Lower leg skin (tissue), 4 donors: ENCODE data around the gene CAMK2B. TPM values are rescaled to one million over a fixed set of nuclear protein-coding genes. Genes with fewer than 3 reads are reported as not detected.

Experiments
- DNase-seq, 2 donors: peaks; one replicate each; pipeline ENCODE4 v3.0.0-alpha.2; 2019; ENCODE audit warnings: low spot score in 2 of 2
- H3K4me3 ChIP-seq: fragments of 200-600 bp; sonication (generic); 2 replicates; pipeline ENCODE4 v1.5.1; 2017; ENCODE audit warnings: mild to moderate bottlenecking, low read depth; ENCODE audit not compliant: poor library complexity, severe bottlenecking
- CTCF ChIP-seq, 3 donors: fragments of 450-650 bp; IDR thresholded peaks; one replicate each; pipeline ENCODE4 v1.5.1; 2016; ENCODE audit warnings: antibody characterized with exemption in 3 of 3, mild to moderate bottlenecking in 3 of 3, moderate library complexity in 2 of 3
- POLR2A ChIP-seq, 2 donors: fragments of 450-650 bp; IDR thresholded peaks; one replicate each; pipeline ENCODE4 v1.6.1; 2016 to 2017; ENCODE audit warnings: antibody characterized with exemption in 2 of 2, mild to moderate bottlenecking in 1 of 2, moderate library complexity in 1 of 2
- WGBS, 2 donors: methylation state at CpG; one replicate each; pipeline ENCODE4 v1.1.5; 2018; 5-methylcytosine and 5-hydroxymethylcytosine counted together
- intact Hi-C: fragments of 100-400 bp; cut with DNase I; formaldehyde crosslinking; loops from one replicate; pipeline ENCODE4 v1.15.0; 2023; ENCODE audit warnings: low total_unique reads
- total RNA-seq, 4 donors: library from RNA; depleted of rRNA; stranded (reverse); fragments of >200 nt; gene quantifications; one replicate each; pipeline ENCODE4 v1.1.0, GENCODE V29; 2016

CAMK2B gene
- total RNA-seq, 4 donors from 2014 or later: 0.04 to 2.6 (median 1.1) TPM

- no peak overlapping the region for H3K4me3 ChIP-seq
- no peak for TF ChIP-seq CTCF (IDR thresholded peaks at IDR 0.05)
- TF ChIP-seq POLR2A (IDR thresholded peaks at IDR 0.05): no peak
- intact Hi-C loops: no loop called here
- DNase-seq: no peak
These were observed 43.1 kb upstream of the CAMK2B start for GRCh38 chr7:44368455-44368854.

DNA sequence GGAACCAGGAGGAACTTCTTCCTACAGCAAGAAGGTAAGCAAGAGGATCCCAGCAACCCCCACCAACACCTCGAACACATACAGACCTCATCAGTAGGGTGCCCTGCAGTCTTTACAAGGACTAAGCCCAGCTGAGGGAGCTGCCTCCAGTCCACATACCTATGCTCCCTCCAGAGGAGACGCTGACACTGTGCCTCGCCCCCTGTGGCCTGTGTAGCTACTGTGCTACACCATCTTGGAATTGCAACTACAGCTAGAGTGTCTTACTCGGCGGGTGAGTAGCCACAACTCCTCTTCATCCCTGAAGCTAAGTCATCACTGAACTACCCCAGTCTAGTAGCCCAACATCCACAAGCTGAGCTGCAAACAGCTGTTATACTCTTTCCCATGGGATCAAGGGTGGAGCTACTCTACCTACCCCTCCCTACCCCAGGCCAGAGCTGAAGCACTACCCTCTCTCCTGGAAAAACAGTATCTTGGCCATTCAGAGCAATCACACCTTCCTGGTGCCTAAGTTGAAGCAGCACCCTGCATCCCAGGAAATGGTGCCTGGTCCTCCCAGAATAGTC lies 42.2 kb upstream of the CAMK2B start:
- DNase-seq: no peak
- 84 to 88% methylated on average over 5 of the region's 5 CpGs for WGBS, 2 donors
- intact Hi-C loops: no loop called here
- no peak overlapping the region for H3K4me3 ChIP-seq
- TF ChIP-seq CTCF (IDR thresholded peaks at IDR 0.05): no peak

GRCh38 chr7:44366986-44367385 lies 41.6 kb upstream of the CAMK2B start:
- H3K4me3 ChIP-seq: no peak overlapping the region
- TF ChIP-seq CTCF (IDR thresholded peaks at IDR 0.05) (no peak), POLR2A (IDR thresholded peaks at IDR 0.05) (no peak)
- 88 to 93% methylated on average over 4 of the region's 4 CpGs for WGBS, 2 donors
- intact Hi-C loops: no loop called here
- DNase-seq: no peak

GRCh38 chr7:44353668-44354067 lies 28.3 kb upstream of the CAMK2B start:
- intact Hi-C loops: no loop called here
- no peak for DNase-seq
- WGBS, 2 donors: 58 to 59% methylated on average over 2 of the region's 2 CpGs
- TF ChIP-seq POLR2A (IDR thresholded peaks at IDR 0.05): no peak
- TF ChIP-seq CTCF (IDR thresholded peaks at IDR 0.05): no peak
- no peak overlapping the region for H3K4me3 ChIP-seq

DNA sequence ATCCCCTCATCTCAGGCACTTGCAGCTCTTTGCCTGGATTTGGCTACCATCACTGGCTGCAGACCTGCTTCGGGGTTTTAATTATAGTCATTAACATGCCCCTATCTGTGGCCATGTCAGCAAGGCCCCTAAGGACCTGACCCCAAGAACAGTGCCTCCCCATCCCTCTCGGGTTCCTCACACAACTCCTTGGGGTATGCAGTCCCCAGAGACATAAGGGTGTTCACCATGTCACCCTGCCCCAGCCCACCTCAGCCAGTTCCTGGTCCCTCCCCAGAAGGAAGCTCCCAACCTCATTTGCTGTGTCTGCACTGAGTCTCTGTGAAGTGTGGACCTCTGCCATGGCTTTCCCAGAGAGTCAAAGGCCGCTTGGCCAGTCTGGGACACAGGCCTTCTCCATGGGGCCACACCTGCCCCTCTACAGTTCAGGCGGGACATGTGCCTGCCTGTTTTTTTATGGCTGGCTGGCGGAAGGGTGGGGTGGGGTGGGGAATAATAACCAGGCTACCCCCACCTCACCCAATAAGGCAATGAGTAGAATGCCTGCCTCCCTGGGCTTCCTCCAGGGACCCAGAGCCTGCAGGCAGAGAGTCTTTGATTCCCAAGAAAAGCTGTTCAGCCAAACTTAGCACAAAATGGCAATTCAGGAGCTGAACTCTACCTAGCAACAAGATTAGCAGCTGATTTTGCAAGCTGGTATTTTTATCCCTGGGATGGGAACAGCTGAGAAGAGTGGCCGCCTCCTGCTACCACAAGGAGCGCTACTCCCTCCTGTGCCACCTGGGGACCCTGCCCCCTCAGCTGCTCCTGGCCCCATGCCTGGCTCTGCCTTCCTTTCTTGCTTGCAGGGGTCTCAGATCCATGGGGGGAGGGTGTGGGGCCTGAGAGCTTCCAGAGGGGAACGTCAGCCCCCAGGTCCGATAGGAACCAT lies 23.7 kb upstream of the CAMK2B start:
- WGBS, 2 donors: 48 to 68% methylated on average over 8 to 9 of the region's 9 CpGs
- intact Hi-C loops: no loop called here
- H3K4me3 ChIP-seq: no peak overlapping the region
- no peak for DNase-seq
- TF ChIP-seq POLR2A (IDR thresholded peaks at IDR 0.05): no peak
- TF ChIP-seq CTCF (IDR thresholded peaks at IDR 0.05): no peak
